Effector CD4-positive, alpha-beta T cell (primary cell): ENCODE results near the gene ROBO1.
"Not testable (repeated sequence)": the region's sequence is repeated elsewhere in the genome, so short reads cannot be mapped to it uniquely, and the experiment has no call there.

Experiments
- DNase-seq: peaks from one replicate; pipeline ENCODE4 v3.0.0-alpha.2; 2020

Gene ROBO1

DNA sequence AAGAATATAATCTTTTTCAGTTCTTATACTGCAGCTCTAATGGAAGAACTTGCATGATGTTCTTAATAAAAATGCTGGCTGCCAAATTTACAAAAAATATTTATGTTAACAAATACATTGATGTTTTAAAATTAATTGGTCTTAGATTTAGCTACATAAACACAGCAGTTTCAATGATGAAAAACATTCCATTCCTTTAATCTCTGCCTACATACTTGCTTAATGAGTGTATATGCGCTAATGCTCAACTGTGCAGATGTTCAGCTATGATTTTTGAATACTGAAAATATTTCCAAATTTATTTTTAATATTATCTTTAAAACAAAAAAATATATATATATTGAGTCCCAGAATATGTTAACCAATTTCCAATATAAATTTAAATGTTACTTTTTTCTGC lies 867.4 kb downstream of the ROBO1 start:
- DNase-seq = no peak

DNA sequence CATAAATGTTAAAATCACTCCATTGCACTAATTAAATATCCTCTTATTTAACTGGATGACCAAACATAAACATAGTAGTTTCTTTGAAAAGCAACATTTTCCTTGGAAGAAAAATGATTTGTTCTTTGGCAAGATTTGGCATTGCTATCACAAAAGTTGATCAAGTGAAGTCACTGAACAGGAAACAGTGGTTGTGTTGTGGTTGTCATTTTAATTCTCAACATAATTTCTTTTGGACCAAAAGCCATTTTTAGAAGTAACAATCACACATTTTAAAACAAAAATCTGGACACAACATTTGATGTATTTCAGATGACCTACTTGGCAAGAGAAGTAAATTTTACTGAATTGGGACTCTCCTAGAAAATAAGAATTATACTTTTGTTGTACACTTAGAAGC lies 872.3 kb downstream of the ROBO1 start:
- DNase-seq = no peak

DNA sequence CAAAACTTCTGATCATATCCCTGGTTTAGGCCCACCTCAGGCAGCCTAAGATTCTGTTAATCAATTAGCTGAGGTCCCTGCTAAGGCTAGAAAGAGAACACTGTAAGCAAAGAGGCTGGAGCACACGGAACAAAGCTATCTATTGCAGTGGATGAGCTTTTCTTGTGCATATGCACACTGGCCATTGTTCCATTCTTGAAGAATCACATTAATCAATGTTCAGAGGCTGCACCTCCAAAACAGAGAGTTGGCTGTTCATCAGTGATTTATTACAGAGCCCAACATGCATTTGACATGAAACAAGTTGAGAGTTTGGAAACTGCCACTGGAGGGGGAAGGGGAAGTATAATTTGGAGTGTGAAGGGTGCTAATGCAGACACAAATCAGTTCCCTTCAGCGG lies 873.0 kb downstream of the ROBO1 start:
- DNase-seq = no peak

DNA sequence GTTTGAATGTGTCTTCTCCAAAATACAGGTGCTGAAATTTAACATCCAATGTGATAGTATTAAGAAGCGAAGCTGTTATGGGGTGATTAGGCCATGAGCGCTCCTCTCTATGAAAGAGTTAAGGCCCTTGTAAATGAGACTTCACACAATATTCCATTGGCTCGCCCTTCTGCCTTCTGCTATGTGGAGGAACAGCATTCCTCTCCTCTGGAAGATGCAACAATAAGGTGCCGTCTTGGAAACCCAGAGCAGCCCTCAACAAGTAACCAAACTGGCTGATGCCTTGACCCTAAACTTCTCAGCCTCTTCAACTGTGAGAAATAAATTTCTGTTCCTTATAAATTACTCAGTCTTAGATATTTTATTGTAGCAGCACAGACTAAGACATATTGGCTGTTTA lies 874.6 kb downstream of the ROBO1 start:
- no peak for DNase-seq

DNA sequence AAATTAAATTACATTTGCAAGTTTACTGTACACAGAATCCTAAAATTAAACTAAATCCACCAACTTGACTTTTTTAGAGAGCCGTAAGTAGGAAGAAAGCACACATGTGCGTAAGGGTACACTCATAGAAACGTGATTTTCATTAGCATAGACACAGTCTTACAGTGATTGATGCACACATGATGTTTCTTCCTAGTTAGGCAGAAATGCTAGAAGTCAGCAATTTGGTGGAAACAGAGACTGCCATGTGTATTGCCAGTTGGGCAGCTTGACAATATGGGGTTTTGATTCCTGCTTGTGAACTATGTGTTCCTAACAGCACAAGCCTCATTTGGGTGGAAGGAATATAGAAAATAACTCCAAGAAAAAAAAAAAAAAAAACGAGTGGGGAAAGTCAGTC lies 878.5 kb downstream of the ROBO1 start:
- DNase-seq = no peak

DNA sequence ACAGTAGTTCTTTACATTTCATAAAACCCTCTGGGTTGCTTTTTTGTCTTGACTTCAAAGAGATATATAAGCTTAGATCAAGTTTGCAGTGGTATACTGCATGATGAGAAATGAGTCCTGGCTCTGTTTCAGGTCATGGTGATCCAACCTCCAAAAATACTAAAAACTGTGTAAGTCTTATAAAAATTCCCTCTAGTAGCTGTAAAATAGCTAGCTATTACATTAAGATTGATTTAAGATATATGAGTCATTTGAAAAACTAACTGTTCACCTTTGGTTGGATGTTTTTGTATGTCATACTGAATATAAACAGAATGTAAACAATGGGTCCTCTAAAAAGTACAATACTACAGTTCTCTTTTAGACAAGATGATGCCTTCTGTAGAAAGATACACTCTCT lies 879.2 kb downstream of the ROBO1 start:
- no peak for DNase-seq

DNA sequence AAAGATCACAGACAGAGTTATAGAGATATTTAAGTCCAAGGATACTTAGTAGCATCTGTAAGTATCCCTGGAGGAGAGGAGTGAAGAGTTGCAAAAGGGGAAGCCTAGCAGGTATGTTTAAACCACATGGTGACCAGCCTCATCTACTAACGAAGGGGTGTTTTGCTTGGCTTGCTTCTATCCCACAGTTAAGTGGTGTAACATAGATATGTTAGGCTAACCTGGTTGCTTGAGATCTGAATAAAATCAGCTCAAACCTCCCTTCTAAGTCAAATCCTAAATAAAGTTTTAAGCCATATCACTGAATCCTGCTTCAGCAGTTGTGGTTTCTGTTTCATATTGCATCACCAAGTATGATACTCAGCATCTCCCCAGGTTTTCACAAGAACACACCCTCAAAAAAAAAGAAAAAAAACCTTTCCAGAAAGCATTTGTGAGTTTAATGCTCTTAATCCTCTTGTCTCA lies 880.2 kb downstream of the ROBO1 start:
- DNase-seq = no peak

DNA sequence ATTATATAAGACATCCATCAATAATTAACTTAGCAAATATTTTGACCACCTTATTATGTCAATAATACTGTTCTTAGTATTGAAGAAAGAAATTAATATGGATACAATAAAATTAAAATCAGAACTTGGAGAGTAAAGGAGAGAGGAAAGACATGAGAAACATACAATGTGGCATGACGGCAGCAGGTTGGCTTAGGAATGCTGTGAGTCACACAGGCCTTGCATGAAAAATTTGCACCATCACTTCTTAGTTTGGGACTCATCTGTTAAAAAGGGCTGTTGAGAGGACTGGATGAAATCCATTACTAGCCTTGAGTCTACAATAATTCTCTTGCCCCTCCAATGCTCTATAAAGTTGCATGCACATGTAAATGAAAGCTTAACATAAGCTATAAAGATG lies 880.8 kb downstream of the ROBO1 start:
- DNase-seq = no peak

DNA sequence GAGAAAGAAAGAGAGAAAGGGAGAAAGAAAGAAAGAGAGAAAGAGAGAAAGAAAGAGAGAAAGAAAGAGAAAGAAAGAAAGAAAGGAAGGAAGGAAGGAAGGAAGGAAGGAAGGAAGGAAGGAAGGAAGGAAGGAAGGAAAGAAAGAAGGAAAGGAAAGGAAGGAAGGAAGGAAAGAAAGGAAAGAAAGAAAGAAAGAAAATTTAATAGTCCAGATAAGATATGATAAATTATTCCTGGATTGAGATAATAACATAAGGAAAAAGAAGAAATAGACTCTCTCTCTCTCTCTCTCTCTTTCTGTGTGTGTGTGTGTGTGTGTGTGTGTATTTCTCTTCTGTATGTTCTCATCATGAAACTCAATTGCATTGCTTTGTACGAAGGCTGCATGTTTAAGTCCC lies 883.2 kb downstream of the ROBO1 start:
- not testable (repeated sequence) for DNase-seq

DNA sequence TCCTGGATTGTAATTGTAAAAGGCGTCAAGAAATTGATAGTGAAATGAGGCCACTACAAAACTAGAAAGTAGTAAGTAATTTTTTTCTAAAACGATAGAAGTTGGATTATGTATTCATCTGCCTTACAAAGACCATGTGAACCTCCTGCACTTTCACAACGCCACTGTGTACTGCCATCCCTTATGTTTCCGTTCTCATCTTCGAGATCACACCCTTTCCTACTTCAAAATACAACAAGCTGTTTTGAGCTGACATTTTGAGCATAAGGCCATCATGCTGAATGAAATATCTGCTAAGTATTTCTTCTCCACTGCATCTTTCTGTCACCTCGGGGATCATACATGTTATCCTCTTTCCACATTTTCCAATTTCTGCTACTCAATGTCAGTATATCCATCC lies 885.5 kb downstream of the ROBO1 start:
- DNase-seq = no peak

DNA sequence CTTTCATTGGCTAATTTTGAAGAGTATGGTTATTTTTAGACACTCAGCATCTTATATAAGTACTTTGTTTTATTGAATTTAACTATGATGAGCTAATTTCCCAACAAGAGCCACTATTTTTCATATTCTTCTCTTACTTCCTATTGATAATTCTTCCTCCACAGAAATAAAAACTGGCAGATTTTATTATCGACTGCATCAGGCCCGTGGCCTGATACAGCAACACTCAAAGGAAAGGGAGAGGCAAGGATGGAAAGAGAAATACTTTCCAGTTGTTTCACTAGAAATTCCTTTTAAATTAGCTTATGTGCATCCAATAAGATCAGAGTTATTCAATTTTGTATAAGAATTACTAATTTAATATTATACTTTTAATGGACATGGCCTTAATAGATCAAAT lies 886.3 kb downstream of the ROBO1 start:
- DNase-seq = no peak

DNA sequence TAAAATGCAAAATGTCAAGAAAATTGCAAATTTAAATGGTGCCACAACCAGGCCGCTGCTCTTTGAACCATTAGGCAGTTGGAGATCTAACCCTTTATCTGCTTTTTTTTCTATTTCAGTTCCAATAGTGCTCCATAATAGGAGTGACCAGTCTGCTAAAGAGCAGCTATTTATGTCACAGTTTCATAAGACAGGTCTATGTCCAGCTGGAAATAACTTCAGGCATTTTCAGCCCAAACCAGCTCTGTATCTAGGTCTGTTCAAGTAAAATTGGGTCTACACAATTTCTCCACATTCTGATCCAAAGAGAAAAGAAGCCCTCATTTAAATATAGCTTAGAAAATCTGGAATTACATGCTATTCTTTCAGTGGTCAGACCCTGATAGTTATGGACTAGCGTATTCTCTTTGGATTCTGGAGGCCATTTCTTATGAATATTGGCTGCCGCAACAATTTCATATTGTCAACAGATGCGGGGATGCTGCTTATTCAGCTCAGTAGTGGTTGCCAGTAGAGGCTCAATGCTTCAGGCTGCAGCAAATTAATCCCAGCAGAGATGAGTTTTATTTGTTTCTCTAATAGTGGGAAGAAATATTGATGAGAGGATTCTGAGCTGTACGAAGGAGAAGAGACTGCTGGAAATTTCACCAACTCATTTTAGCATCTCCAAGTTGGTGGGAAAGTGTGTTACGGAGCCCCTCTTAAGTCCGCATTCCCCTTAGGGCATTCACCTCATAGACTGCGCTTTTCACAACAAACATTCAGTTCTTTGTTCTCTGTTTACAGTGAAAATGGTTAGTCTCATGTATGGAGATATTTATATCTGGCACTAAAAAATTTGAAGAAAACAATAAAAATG lies 887.0 kb downstream of the ROBO1 start:
- no peak for DNase-seq

DNA sequence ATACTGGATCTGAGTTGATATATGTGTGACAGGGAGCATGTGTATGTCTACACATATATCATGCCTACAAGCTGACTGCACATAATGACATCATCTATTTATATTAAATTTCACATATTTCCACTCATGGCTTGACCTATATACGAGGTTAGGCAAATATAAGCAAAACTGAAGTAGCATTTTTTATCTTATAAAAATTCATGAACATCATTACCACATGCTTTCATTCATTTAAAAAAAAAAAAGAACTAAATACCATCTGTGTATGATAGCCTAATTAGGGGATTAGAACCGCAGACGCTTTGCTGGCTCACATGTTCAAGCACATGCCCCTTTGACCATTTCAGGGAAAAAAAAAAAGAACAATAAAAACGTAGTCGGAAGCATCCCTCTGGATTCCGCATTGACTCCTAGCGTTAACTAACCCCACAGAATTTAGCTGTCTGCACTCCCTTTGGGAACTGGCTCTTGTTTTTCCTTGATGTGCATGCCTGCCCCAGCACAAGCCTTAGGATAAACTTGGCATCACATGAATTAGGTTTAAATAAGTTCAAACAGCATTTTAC lies 888.4 kb downstream of the ROBO1 start:
- no peak for DNase-seq

DNA sequence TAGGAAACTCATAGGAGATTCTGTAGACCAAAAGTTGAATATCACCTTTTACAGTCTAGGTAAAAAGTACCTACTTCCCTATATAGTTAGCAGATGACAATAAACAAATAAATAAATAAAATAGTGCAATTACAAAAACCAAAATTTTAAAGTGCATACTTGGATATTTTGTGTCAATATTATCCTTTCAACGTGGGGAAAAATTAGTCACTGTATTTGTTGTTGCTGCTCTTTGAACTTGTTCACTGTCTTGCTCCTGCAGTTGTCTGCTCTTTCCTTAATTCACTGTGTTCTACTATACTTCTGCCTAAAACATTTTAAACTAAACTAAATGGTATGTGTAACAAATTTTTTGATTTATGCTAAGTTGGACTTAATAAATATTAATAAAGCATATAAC lies 889.0 kb downstream of the ROBO1 start:
- no peak for DNase-seq

DNA sequence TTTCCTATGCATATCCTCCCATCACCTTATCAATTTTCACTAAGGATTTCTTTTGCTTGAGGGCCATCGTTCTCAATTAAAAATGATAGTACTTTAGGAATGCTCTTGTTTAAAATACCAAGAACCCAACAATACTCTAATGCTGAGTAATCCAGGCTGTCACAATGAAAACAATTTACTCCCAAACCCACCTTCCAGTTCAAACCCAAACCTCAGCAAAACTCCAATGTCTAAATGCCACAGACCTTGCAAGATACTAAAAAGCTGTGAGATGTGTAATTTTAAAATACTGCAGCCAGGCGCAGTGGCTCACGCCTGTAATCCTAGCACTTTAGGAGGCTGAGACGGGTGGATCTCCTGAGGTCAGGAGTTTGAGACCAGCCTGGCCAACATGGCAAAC lies 889.8 kb downstream of the ROBO1 start:
- DNase-seq = no peak

DNA sequence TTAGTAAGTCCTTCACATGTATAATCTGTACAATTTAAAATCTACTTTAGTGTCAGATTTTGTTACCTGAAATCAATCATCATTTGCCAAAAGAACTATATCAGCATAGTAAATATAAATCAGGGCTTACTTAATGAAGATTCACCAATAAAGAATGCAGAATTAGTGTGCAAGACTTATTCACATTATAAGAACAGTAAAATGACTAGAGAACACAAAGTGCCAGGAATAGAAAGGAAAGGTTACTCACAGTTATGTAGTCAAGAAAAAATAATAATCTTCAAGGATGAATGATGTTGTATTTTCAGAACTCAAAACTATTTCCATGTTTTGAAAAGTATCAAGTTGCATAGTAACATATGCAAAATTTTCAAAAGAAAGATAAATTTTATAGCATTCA lies 891.9 kb downstream of the ROBO1 start:
- DNase-seq = no peak

DNA sequence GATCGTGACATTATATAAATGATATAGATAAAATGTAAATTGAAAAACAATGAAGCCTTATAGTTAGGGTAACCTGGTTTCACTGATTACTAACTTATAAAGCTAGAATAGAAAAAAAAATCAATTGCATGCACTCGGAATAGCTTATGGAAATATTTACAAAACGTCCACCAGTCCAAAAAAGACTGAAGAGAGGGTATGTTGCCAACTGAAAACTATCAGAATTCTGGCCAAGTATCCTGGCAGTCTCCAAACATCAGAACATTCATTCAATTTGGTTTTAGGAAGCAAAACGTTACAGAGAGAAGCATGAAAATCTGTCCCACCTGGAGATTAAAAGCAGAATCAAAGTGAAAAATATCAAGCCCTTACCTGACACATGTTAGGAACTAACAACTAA lies 892.4 kb downstream of the ROBO1 start:
- no peak for DNase-seq

DNA sequence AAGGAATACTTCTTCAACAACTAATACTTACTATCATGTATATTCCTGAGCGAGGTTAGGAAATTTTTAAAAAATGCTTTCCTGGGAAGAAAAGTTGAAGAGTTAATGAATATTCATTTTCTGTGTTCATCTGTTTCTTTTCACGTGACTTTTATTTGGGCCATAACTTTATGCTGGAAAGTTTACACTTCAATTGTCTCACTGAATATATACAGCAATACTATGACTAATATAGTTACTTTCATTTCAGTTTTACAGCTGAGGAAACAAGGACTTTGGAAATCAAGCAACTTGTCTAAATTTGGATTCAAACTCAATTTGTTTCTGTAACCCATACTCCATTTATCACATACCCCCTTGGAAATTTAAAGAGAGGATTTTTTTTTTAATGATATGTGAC lies 894.2 kb downstream of the ROBO1 start:
- DNase-seq = no peak

DNA sequence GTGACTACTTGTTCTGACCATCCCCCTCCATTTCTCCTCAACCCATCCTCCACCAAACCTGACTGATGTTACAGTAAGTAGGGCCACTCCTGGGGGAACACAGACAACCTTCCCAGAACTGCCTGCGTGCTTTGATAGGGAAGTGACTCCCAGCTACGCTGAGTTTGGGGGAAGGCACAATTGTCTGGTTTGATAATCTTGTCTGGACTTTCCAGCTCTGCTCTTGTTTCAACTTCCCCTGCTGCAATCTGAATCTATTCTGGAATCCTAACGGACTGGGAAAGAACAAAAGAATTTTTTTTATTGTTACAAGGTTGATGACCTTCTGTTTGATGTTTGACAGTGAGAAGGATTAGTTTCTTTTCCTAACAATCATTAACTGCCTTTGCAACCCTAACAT lies 895.6 kb downstream of the ROBO1 start:
- DNase-seq = no peak

DNA sequence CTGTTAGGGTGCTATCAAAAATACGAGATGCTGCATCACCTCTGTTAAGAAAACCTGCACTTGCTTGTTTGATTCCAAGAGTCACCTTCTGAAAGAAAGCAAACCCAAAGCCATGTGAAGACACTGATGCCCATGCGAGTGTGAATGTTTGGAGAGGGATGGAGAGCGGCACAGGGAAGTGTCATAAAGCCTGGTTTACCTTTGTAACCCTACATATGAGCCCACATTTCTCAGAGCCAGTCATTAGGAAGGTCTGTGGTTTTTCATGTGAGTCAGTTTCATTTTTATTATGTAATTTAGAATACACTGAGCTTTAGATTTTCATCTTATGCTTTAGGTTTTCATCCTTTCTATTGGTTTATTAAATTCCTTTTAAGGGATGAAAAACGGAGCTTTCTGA lies 896.8 kb downstream of the ROBO1 start:
- no peak for DNase-seq

DNA sequence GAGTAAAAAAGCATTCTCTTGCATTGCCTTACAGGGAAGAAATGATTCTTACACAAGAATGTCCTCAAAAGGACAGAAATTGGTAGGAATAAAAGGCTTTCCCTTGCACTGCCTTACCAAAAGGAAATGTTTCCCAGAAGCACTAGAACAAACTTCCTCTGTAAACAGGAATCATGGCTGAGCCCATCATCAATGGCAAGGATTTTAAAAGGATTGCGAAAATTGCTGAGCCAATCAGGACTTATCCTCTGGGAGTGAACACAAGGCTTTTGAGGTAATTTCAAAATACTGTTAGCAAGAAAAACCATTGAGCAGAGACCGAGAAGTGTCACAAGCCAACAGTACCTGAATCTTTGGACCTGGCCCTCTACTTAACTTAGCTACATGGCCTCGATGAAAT lies 897.3 kb downstream of the ROBO1 start:
- no peak for DNase-seq

DNA sequence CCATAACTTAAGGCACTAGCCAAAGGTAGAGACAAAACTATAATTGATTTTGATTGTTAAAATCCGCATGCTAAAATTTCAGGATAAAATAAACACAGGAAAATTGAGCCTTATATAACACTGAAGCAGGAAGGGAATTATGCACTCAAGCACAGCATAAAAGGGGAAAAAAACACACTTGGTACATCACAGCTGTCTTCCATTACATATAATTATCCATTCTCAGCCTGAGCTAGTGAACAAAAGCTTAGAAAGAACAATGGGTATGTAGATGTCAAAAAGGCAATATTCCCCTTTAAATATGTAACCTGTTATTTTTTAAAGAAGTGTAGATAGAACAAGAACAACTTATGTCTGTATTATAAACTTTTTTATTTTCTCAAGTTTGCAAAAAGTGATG lies 899.2 kb downstream of the ROBO1 start:
- DNase-seq = no peak

DNA sequence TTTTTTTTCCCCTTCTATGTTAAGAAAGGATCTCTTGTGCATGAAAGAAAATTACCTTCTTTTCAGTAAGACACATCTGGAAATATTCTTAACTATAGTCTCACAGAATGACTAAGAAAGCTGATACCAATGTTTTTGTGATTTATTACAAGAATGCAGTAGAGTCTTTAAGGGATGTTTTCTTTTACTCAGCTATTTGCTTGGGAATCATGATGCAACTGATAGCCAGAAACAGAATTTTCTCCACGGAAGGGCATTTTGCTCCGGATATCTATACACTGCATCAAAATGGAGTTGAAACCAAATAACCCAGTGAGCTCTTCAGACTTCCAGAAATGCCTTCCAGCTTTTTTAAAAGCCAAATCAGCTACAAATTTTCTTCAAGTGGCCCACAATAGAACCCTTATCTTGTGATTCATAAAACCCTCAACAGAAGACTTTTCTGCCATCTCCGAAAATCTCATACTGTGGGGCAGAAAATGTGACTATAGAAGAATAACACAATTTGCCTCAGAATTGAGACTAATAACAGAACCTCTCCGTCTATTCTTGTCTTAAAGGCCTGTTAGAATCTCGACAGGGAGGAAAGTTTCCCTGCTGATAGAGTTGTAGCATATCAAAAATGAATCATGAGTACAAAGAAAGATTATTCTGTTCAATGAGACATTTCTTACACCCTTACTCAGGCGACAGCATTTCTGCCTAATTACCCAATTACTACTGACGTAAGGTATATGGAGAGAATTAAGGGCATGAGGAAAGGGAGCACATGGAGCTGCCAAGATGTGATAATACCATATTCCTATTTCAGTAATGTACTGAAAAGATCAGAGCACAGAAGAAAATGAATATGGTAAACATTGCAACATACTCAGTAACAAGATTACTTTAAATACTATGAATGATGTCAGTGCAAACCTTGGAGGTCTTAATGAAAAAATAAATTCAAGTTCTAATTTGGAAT lies 900.1 kb downstream of the ROBO1 start:
- no peak for DNase-seq
